GM12874 (cell line): ENCODE data around the gene CEMP1.

Source experiments
- CTCF ChIP-seq: IDR thresholded peaks from 2 replicates; pipeline ENCODE4 v1.5.1; 2011; ENCODE audit warnings: low read depth, mild to moderate bottlenecking, control low read depth, low read length, moderate library complexity; ENCODE audit not compliant: insufficient read depth

CEMP1 gene

DNA sequence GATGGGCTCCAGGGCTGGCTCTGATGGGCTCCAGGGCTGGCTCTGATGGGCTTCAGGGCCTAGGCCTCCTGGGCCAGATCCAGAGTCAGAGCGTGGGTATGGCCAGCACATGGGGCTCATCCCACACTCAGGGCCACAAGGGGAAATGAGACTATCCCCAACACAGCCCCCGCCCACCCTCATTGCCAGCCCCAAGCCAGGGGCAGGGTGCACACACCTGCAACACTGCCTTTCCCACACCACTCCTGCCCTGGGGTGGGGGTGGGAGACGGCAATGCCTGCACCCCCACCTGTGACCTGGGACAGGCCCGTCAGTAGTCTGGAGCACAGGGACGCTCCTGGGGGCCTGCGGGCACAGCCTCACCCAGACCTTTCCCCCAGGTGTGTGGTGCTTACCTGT lies 31.8 kb downstream of the CEMP1 start:
- no peak for TF ChIP-seq CTCF

GRCh38 chr16:2498531-2499253 lies 32.5 kb downstream of the CEMP1 start:
- no peak for TF ChIP-seq CTCF

GRCh38 chr16:2497695-2498484 lies 33.3 kb downstream of the CEMP1 start:
- no peak for TF ChIP-seq CTCF

- TF ChIP-seq CTCF = no peak
Measured at GRCh38 chr16:2497116-2497630, 34.0 kb downstream of the CEMP1 start.

DNA sequence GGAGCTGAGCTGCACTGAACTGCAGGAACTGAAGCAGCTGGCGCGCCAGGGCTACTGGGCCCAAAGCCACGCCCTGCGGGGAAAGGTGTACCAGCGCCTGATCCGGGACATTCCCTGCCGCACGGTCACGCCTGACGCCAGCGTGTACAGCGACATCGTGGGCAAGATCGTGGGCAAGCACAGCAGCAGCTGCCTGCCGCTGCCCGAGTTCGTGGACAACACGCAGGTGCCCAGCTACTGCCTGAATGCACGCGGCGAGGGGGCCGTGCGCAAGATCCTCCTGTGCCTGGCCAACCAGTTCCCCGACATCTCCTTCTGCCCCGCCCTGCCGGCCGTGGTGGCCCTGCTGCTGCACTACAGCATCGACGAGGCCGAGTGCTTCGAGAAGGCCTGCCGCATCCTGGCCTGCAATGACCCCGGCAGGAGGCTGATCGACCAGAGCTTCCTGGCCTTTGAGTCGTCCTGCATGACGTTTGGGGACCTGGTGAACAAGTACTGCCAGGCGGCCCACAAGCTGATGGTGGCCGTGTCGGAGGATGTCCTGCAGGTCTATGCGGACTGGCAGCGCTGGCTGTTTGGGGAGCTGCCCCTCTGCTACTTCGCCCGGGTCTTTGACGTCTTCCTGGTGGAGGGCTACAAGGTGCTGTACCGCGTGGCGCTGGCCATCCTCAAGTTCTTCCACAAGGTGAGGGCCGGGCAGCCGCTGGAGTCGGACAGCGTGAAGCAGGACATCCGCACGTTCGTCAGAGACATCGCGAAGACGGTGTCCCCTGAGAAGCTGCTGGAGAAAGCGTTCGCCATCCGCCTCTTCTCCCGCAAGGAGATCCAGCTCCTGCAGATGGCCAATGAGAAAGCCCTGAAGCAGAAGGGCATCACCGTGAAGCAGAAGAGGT lies 34.7 kb downstream of the CEMP1 start:
- no peak for TF ChIP-seq CTCF

- TF ChIP-seq CTCF = no peak
Measured at GRCh38 chr16:2495041-2495440, 36.2 kb downstream of the CEMP1 start.

GRCh38 chr16:2494616-2495015 lies 36.6 kb downstream of the CEMP1 start:
- TF ChIP-seq CTCF = no peak
